GM18858 (cell line): ENCODE results near the gene PODN.

ENCODE experiments used
- ATAC-seq: cut with Tn5 transposase; IDR thresholded peaks from one replicate; pipeline ENCODE4 v1.9.1; 2021; ENCODE audit not compliant: unreplicated experiment

PODN gene

DNA sequence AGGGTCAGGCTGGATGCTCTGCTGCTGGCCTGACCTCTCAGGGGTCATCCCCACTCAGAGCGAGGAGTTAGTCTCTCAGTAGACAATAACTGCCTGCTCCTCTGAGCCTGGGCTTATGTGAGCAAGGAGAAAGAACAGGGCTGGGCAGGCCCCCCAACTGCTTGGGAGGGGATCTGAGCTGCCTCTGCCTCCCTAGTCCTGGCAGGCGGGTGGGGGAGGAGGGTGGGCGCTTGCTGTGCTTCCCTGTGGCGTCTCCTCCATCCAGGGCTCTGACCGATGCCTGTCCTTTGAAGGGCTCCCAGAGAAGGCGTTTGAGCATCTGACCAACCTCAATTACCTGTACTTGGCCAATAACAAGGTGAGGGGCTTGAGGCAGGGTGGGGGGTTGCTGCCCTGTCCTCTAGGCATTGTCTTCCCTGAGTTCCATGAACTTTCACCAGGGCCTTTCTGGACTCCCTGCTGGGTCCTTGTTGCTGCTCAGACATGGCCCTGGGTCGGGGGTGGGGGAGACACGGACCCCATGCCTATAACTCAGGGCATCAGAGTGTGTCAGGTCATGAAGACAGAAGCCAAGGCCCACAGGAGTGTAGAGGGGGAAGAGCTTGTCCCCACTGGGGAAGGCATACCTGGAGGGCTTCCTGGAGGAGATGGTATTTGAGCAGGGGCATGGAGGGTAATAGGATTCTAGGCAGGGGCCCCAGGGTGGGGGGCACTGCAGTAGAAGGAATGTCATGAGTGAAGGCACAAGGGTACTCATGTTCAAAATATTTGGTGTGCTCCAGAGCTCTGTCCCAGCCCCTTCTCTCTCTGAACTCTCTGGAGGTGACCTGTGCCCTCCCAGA, 12.5 kb downstream of the PODN start:
- no peak for ATAC-seq

DNA sequence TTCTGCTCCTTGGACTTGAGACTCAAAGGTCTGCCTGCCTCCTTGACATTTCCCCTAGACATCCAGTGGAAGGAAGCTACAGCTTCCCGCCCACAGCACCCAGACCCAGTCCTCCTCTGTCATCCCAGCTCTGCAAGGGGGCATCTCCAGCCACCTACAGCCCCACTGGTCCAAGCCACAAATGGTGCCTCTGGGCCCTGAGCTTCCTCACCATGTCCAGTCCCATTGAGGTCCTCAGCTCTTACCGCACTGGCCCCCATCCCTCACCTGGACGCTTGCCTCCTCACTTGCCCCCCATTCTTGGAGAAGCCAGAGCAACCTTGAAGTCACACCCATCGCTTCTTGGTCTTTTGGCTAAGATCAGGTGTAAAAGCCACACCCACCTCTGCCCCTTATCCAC, 13.2 kb downstream of the PODN start:
- ATAC-seq: no peak

DNA sequence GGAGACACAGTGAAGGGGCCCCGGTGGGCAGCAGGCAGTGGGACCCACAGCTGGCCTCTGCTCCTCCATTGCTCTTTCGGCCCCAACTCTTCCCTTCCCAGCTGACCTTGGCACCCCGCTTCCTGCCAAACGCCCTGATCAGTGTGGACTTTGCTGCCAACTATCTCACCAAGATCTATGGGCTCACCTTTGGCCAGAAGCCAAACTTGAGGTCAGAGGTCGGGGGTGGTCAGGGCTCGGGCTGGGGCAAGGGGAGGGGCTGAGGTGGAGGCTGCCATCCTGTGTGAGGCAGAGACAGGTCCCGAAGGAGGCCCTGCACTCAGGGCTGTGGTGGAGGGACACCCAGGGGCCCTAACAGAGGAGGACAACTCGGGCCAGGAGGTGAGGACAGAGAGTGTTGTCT, 13.7 kb downstream of the PODN start:
- ATAC-seq: no peak

DNA sequence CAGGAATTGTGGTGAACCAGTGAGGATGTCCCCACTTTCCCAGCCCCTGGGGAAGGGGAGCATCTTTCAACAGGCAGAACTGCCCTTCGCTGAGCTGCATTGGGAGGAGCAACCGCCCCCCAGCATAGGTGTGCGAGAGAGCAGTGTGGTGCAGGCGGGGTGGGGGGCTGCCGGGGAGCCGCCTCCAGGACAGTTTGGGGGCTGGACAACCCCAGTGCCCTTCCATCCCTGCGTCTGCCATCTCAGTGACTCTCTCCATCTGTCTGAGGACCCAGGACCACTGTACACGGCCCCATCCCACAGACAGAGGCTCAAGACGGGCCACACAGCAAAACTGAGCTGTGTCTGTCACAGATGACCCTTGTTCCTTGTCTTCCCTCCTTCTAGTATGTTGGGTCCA, 14.2 kb downstream of the PODN start:
- no peak for ATAC-seq

DNA sequence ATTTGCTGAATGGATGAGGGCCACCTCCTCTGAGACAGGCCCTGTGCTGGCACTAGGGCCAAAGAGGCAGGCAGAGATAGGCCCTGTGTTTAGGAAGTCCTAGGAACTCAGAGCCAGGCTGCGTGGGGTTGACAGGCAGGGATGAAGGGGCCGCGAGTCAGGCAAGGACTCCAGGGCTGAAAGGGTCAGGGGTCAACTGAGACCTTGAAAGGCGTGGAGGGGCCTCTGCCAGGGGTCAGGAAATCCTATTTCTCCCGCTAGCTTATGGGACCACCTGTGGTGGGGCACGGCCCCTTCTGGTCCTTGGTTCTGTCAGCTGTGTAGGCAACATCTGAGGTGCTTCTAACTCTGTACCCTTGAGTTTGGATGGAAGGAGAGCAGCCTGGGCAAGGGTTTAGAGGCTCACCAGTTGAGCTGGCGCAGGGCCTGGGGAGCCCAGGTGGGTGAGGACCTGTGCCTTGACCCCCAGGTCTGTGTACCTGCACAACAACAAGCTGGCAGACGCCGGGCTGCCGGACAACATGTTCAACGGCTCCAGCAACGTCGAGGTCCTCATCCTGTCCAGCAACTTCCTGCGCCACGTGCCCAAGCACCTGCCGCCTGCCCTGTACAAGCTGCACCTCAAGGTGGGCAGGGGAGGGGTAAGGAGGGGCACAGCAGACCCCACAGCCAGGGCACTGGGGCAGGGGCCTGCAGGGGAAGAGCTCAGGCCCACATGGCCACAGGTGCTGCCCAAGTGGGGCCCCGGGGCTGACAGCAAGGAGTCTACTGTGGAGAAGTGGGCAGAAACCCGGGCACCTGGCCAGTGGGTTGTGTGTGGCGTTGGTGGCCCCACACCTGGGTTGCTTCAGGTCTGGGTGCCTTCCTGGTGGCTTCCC, 14.9 kb downstream of the PODN start:
- ATAC-seq: no peak

DNA sequence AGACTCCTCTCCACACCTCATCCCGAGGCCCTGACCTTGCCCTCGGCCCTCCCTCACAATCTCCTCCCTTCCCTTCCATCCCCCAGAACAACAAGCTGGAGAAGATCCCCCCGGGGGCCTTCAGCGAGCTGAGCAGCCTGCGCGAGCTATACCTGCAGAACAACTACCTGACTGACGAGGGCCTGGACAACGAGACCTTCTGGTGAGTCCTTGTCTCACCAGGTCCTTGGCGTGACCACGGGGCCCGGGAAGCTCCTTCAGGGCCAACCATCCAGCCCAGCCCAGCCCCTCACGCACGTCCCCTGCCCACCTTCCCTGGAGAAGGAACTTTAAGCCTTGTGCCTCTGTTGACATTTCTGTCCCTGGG, 15.6 kb downstream of the PODN start:
- no peak for ATAC-seq

DNA sequence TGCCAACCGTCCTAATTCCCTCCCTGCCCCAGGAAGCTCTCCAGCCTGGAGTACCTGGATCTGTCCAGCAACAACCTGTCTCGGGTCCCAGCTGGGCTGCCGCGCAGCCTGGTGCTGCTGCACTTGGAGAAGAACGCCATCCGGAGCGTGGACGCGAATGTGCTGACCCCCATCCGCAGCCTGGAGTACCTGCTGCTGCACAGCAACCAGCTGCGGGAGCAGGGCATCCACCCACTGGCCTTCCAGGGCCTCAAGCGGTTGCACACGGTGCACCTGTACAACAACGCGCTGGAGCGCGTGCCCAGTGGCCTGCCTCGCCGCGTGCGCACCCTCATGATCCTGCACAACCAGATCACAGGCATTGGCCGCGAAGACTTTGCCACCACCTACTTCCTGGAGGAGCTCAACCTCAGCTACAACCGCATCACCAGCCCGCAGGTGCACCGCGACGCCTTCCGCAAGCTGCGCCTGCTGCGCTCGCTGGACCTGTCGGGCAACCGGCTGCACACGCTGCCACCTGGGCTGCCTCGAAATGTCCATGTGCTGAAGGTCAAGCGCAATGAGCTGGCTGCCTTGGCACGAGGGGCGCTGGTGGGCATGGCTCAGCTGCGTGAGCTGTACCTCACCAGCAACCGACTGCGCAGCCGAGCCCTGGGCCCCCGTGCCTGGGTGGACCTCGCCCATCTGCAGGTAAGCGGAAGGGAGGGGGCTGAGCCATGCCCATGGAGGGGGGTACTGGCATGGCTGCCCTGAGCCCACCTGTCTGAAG, 16.5 kb downstream of the PODN start:
- no peak for ATAC-seq

DNA sequence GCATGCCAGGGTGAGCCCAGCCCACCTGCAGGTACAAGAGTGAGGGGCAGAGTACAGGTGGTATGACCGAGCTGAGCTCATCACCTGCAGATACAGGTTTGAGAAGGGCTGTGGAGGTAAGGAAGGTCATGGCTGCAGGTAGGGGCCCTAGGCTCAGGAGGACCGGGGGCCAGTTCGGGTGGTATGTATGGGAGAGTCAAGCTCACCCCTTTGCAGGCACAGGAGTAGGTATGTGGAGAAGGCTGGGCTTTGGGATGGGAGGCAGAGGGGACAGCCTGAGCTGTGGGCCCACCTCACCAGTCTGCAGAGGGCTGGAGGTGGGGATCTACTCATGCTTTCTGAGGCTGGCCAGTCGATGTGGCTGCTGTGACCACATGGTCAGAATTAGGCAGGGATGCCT, 17.2 kb downstream of the PODN start:
- no peak for ATAC-seq

DNA sequence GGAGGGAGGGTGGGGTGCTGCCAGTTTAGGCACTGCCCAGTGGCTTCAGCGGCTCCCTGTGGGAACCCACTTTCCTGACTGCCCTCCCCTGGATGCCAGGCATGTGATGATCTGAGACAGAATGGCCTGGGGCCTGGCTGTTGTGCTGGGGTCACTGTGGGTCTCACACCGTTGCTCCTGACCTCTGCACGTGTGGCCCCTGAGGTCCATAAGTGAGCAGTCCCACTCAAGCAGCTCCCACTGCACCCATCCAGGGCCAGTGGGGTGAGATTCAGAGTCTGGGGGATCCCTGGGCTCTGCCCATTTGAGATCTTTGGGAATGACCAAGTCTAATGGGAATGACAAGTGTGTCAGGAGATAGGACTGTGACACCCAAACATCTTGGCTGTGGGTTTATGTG, 18.0 kb downstream of the PODN start:
- no peak for ATAC-seq

DNA sequence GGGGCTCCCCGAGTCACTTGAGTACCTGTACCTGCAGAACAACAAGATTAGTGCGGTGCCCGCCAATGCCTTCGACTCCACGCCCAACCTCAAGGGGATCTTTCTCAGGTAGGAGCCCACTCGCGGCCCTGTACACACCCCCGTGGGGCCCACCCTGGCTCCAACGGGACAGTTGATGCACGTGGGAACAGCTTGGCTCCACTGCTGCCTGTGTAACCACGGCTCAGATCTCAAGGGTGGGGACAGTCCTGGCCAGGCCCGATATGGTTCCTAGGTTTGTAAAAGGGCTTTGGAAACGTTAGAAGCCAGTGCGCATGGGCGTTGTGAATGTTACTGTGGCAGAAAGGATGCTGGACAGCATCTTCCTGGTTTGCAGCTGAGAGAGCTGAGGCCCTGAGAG, 18.8 kb downstream of the PODN start:
- no peak for ATAC-seq

DNA sequence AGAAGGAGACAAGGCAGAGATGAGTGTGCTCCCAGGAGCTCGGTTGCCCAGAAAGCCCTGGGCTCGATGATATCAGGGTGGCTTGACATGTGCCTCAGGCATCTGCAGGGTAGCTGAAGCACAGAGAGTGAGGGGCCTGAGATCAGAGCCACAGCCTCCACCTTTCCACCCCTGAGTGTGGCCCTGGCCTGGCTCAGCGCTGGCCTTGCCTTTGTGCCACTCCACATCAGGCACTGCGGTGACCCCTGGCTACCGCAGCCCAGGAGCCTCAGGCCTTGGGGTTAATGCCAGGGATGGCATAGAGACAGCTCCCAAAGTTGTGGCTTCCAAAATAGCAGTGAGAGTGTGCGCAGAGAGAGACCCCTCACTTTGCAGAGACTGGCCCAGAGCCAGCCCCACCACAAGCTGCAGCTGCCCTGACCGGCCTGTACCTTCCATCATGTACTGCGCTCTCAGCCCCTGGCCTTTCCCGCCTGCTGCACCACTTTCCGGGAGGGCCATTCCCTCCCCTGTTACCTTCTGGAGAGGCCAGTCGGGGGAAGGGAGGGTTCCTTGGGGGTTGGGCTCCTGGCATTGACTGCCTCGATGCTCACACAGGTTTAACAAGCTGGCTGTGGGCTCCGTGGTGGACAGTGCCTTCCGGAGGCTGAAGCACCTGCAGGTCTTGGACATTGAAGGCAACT, 19.5 kb downstream of the PODN start:
- no peak for ATAC-seq

DNA sequence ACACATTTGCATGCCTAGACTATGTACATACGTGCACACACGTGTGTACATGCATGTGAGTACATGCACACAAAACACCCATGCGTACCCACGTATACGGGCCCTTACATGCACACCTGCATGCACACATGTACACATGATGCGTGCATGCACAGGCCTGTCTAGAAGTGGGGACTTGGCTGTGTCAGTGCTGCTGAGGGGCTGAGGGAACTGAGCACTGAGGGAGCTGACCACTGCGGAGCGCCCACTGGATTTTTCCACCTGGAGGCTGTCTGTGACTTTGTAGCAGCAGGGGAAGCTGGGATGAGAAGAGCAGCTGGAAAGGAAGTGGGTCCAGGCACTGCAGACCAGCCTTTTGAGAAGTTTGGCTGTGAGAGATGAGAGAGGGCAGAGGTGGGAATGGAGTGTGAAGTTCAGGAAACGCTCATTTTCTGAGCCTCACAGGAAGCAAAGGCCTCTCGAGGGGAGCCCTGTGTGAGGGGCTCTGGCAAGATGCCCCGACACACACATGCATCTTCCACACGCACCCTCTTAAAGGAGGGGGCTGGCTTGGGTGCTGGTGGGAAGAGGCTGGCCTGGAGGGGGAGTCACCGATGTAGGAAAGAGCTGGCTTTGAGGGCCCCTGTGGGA, 20.9 kb downstream of the PODN start:
- ATAC-seq: no peak

DNA sequence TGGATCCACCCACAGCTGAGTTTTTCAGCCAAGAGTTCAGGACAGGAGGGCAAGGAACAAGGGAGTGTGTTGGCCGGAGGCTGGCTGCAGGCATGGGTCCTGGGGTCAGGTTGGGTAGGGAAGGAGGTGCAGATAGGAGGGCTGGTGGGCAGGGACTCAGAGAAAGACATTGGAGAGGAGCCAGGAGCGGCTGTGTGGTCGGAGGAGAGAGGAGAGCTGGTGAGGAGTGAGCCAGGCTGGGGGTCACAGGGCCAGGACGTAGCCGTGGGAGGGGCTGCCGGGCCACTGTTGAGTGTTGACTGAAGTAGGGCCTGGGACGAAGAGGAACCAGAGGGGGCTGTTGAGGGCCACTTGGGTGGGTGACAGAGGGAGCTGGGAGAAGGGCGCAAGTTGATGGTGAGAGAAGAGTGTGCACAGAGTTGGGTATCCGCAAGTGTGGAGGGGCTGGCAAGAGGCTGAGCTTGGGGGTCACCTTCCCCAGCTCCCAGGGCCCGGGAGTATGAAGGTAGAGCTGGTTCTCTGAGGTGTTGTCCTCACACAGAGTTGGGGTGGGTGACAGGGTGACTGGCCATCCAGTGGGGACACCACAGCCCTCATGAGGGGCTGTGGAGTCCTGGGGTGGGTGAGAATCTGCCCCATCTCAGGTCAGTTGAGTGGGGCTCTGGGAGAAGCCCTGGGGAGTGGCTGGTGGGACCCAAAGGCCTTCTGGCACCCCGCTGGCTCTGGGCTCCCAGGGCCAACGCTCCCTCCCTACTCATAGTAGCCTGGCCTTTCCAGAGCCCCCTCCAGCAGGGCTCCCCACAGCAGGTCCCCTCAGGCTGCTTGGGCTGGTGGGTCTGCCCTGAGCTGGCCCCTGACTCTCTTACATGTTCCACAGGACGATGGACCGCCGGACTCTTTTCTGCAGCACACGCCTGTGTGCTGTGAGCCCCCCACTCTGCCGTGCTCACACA, 21.9 kb downstream of the PODN start:
- no peak for ATAC-seq

DNA sequence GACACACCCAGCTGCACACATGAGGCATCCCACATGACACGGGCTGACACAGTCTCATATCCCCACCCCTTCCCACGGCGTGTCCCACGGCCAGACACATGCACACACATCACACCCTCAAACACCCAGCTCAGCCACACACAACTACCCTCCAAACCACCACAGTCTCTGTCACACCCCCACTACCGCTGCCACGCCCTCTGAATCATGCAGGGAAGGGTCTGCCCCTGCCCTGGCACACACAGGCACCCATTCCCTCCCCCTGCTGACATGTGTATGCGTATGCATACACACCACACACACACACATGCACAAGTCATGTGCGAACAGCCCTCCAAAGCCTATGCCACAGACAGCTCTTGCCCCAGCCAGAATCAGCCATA, 22.6 kb downstream of the PODN start:
- ATAC-seq: no peak

DNA sequence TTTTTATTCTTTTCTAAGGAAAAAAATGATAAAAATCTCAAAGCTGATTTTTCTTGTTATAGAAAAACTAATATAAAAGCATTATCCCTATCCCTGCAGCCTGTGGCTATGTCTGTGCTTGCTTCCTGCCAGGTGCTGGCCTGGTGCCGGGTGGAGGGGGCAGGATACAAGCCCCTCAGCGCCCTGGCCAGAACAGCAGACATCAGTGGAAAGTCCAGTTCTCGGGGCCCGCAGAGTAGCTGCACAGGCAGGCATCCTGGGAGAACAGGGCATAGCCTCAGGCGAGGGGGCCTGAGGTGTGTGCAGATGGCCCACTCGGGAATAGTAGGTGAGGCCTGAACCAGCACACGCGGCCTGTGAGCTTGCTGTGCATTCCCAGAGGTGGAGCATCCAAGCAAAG, 23.4 kb downstream of the PODN start:
- ATAC-seq: no peak

DNA sequence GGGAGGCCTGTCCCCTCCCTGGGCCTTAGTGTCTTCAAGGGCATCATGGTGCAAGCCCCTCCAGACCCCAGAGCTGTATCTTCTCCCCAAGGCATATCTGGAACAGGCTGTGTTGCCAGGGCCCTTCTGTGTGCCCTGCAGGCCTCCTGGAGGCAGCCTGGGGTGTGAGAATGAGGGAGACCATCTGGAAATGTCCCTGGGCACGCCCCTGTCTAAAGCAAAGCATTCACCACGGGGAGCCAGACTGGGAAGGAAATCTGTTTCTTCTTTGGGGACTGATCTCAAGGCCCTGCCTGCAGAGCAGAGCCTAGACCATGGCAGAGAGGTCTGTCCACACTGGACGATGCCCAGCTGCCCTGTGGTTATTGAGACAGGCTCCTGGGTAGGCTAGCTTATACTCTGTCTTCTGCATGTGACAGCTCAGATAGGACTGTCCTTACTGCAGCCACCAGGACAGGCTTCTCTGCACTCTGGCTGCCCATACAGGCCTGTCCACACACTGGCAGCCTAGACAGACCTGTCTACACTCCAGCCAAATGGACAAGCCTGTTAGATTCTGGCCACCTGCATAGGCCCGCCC, 24.6 kb downstream of the PODN start:
- ATAC-seq: no peak

DNA sequence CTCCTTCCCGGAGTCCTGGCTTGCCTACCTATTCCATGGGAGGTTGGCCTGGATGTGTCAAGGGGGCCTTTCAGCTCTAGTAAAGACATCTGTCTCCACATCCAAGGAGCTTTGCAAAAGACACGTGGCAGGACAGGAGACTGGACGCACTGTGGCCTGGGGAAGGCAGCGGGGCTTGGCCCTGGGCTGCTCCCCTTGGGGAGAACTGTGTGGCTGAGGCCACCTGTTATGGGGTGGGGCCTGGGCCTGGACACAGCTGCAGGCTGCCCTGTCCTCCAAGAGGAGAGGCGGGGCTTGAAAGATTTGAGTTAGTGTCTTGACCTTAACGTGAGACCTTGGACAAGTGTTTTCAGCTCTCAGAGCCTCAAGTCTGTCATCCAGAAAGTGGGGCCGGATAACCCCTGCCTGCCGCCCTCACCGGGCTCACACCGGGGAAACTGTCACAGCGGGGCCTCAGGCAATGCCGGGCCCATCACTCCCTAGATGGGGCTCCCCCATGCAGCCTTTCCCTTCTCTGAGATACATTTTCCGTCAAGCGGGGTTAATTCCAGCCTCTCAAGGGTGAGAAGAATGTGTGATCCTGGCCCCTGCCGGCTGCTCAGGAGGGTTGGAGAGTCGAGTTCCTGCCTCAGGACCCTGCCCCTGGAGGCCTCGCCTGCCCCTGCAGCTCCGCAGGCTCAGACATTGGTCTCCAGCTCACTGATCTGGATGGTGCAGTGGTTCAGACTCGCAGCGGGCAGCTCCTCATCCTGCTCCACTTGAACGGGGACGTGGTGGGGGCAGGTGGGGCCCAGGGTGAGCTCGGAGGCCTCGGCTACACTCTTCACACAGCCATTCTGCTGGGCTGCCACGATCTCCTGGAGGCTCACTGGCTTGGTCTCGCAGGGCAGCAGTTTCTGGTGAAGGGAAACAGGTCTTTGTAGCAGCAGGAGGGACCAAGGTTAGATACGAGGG, 25.6 kb downstream of the PODN start:
- ATAC-seq: no peak
